Ovary (tissue), 3 donors: ENCODE measurements around the gene NANP.

Experiments
- EP300 ChIP-seq: sonication (generic); formaldehyde crosslinking; IDR thresholded peaks from one replicate; pipeline ENCODE4 v1.6.1; 2017; ENCODE audit warnings: antibody characterized with exemption
- POLR2A ChIP-seq: fragments of 450-650 bp; IDR thresholded peaks from one replicate; pipeline ENCODE4 v1.6.1; 2017; ENCODE audit warnings: antibody characterized with exemption, mild to moderate bottlenecking, moderate library complexity
- TF ChIP-seq, protein P1 (sequence below), 3 donors: fragments of 450-650 bp in 2 of 3; fragments of 200-600 bp in 1 of 3; IDR thresholded peaks; one replicate each; pipeline versions ENCODE4 v1.5.1 to v1.8.0; 2016 to 2022; ENCODE audit warnings: antibody characterized with exemption in 3 of 3, mild to moderate bottlenecking in 1 of 3
- donor health status: DM: no; HTN: no; CAD: no.

DNA sequence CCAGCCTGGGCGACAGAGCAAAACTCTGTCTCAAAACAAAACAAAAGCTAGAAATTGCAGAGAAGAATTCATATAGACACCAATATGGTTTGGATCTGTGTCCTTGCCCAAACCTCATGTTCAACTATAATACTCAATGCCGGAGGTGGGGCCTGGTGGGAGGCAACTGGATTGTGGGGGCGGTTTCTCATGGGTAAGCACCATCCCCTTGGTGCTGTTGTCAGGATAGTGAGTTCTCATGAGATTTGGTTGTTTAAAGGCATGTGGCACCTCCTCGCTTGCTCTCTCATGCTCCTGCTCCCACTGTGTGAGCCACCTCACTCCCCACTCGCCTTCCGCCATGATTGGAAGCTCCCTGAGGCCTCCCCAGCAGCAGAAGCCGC lies 53.7 kb downstream of the NANP start:
- TF ChIP-seq POLR2A (no peak), EP300 (no peak)
- TF ChIP-seq, protein P1, sequence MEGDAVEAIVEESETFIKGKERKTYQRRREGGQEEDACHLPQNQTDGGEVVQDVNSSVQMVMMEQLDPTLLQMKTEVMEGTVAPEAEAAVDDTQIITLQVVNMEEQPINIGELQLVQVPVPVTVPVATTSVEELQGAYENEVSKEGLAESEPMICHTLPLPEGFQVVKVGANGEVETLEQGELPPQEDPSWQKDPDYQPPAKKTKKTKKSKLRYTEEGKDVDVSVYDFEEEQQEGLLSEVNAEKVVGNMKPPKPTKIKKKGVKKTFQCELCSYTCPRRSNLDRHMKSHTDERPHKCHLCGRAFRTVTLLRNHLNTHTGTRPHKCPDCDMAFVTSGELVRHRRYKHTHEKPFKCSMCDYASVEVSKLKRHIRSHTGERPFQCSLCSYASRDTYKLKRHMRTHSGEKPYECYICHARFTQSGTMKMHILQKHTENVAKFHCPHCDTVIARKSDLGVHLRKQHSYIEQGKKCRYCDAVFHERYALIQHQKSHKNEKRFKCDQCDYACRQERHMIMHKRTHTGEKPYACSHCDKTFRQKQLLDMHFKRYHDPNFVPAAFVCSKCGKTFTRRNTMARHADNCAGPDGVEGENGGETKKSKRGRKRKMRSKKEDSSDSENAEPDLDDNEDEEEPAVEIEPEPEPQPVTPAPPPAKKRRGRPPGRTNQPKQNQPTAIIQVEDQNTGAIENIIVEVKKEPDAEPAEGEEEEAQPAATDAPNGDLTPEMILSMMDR (IDR thresholded peaks at IDR 0.05), result no peak
